Trophoblast cell (in vitro differentiated cells and primary cell): ENCODE results near the gene UVSSA.

Experiments used
- DNase-seq, 2 donors: peaks; one replicate each; pipeline ENCODE4 v3.0.0-alpha.2; 2016
- H2AFZ ChIP-seq: 2 replicates; pipeline ENCODE4 v1.6.1; 2013; ENCODE audit warnings: low read length, moderate library complexity, mild to moderate bottlenecking; ENCODE audit not compliant: insufficient read depth, poor library complexity
- H2AK5ac ChIP-seq: 2 replicates; pipeline ENCODE4 v1.6.1; 2013; ENCODE audit warnings: mild to moderate bottlenecking, low read length
- H2BK120ac ChIP-seq: 2 replicates; pipeline ENCODE4 v1.6.1; 2013; ENCODE audit warnings: low read length, mild to moderate bottlenecking, moderate library complexity; ENCODE audit not compliant: insufficient read depth, poor library complexity
- H2BK12ac ChIP-seq: 2 replicates; pipeline ENCODE4 v1.6.1; 2013; ENCODE audit warnings: mild to moderate bottlenecking, low read length, moderate library complexity
- H2BK5ac ChIP-seq: 2 replicates; pipeline ENCODE4 v1.6.1; 2013; ENCODE audit warnings: low read length, low read depth, moderate library complexity, mild to moderate bottlenecking; ENCODE audit not compliant: poor library complexity
- H3K14ac ChIP-seq: 2 replicates; pipeline ENCODE4 v1.6.1; 2013; ENCODE audit warnings: mild to moderate bottlenecking, low read length
- H3K18ac ChIP-seq: 2 replicates; pipeline ENCODE4 v1.6.1; 2013; ENCODE audit warnings: mild to moderate bottlenecking, low read length
- H3K23ac ChIP-seq: 2 replicates; pipeline ENCODE4 v1.6.1; 2013; ENCODE audit warnings: low read length
- H3K27ac ChIP-seq: 2 replicates; pipeline ENCODE4 v1.5.1; 2013; ENCODE audit warnings: low read depth, mild to moderate bottlenecking, inconsistent platforms, low read length, moderate library complexity
- H3K27me3 ChIP-seq: 2 replicates; pipeline ENCODE4 v1.6.1; 2013; ENCODE audit warnings: inconsistent platforms, mild to moderate bottlenecking, low read length, moderate library complexity; ENCODE audit not compliant: insufficient read depth
- H3K36me3 ChIP-seq, 2 experiments: 1 replicate in 1 of 2; 2 replicates in 1 of 2; pipeline ENCODE4 v1.6.1; 2013; ENCODE audit warnings: low read length in 2 of 2, mild to moderate bottlenecking in 2 of 2, moderate library complexity in 1 of 2; ENCODE audit not compliant: insufficient read depth in 2 of 2, control insufficient read depth in 1 of 2
- H3K4ac ChIP-seq: 2 replicates; pipeline ENCODE4 v1.6.1; 2013; ENCODE audit warnings: low read depth, mild to moderate bottlenecking, low read length, moderate library complexity
- H3K4me1 ChIP-seq, 2 experiments: 1 replicate in 1 of 2; 2 replicates in 1 of 2; pipeline ENCODE4 v1.6.1; 2013; ENCODE audit warnings: low read length in 2 of 2, mild to moderate bottlenecking in 2 of 2, moderate library complexity in 1 of 2; ENCODE audit not compliant: insufficient read depth in 2 of 2, control insufficient read depth in 1 of 2
- H3K4me2 ChIP-seq: 2 replicates; pipeline ENCODE4 v1.6.1; 2013; ENCODE audit warnings: inconsistent platforms, mild to moderate bottlenecking, low read length, moderate library complexity
- H3K4me3 ChIP-seq: 2 replicates; pipeline ENCODE4 v1.5.1; 2013; ENCODE audit warnings: mild to moderate bottlenecking, low read depth, low read length, inconsistent platforms
- H3K79me1 ChIP-seq: one replicate; pipeline ENCODE4 v1.6.1; 2013; ENCODE audit warnings: low read length
- H3K79me2 ChIP-seq: 2 replicates; pipeline ENCODE4 v1.6.1; 2013; ENCODE audit warnings: low read length, mild to moderate bottlenecking; ENCODE audit not compliant: control insufficient read depth, insufficient read depth, poor library complexity
- H3K9ac ChIP-seq: 2 replicates; pipeline ENCODE4 v1.6.1; 2013; ENCODE audit warnings: mild to moderate bottlenecking, low read length
- H3K9me3 ChIP-seq: 2 replicates; pipeline ENCODE4 v1.6.1; 2013; ENCODE audit warnings: low read depth, mild to moderate bottlenecking, control low read depth, inconsistent platforms, low read length; ENCODE audit not compliant: insufficient read depth
- H4K12ac ChIP-seq: 2 replicates; pipeline ENCODE4 v1.6.1; 2013; ENCODE audit warnings: low read depth, mild to moderate bottlenecking, low read length, moderate library complexity
- H4K8ac ChIP-seq: 2 replicates; pipeline ENCODE4 v1.6.1; 2013; ENCODE audit warnings: low read depth, mild to moderate bottlenecking, low read length, moderate library complexity
- H4K91ac ChIP-seq: one replicate; pipeline ENCODE4 v1.6.1; 2013; ENCODE audit warnings: low read depth, mild to moderate bottlenecking, low read length, moderate library complexity
- WGBS: extraction: QIAGEN DNeasy Blood & Tissue Kit; methylation state at CpG from one replicate; pipeline ENCODE4 v1.1.7; 2013; ENCODE audit warnings: missing lambda C conversion rate; ENCODE audit not compliant: insufficient read length, insufficient coverage; ENCODE audit errors: extremely low coverage; 5-methylcytosine and 5-hydroxymethylcytosine counted together

Gene UVSSA

GRCh38 chr4:1408418-1408817 is 61.4 kb downstream of the UVSSA start:
- Histone ChIP-seq H2BK120ac (no peak overlapping the region), H2AFZ (no peak overlapping the region), H2BK5ac (no peak overlapping the region), H3K4me2 (no peak overlapping the region), H3K18ac (no peak overlapping the region), H4K8ac (no peak overlapping the region), H3K79me2 (no peaks in the 10 kb centered on the region), H3K4ac (no peak overlapping the region), H3K9me3 (peaks cover 38% of the 10 kb centered on the region), H4K91ac (no peak overlapping the region), H3K14ac (no peak overlapping the region), H3K27ac (no peak overlapping the region), H3K4me1 (no peaks in the 10 kb centered on the region), H2AK5ac (no peak overlapping the region), H4K12ac (no peak overlapping the region), H3K79me1 (no peaks in the 10 kb centered on the region), H3K23ac (no peak overlapping the region), H3K9ac (no peak overlapping the region), H2BK12ac (no peak overlapping the region), H3K4me3 (no peak overlapping the region), H3K27me3 (peaks cover 69% of the 10 kb centered on the region), H3K36me3 (no peaks in the 10 kb centered on the region)
- no CpG with 5 or more reads among the region's 22 CpGs for WGBS
- DNase-seq, result no peak

DNA sequence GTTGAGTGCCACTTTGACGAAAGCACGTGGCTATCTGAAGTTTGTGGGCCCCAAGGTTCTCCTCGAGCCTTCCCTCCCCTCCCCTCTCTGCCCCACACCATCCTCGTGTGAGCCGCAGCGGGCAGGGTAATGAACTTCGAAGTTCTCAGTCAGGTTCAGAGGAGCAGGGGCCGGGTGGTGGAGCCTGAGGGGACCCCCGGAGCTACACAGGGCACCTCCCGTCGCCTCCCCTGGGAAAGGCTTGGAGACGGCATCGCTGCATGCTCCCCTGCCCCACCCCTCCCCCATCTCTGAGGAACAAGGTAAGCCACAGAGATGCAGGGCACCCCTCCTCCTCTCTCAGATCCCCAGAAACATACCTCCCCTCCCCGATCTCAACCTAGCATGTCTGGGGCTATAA is 62.1 kb downstream of the UVSSA start:
- Histone ChIP-seq H4K12ac (no peak overlapping the region), H3K4me1 (no peaks in the 10 kb centered on the region), H3K23ac (no peak overlapping the region), H4K91ac (no peak overlapping the region), H3K4me3 (no peak overlapping the region), H3K4ac (no peak overlapping the region), H3K18ac (no peak overlapping the region), H3K27ac (no peak overlapping the region), H3K9me3 (peaks cover 42% of the 10 kb centered on the region), H2BK12ac (no peak overlapping the region), H3K9ac (no peak overlapping the region), H3K14ac (no peak overlapping the region), H3K79me2 (no peaks in the 10 kb centered on the region), H3K79me1 (no peaks in the 10 kb centered on the region), H3K4me2 (no peak overlapping the region), H2BK5ac (no peak overlapping the region), H2AFZ (no peak overlapping the region), H4K8ac (no peak overlapping the region), H2AK5ac (no peak overlapping the region), H2BK120ac (no peak overlapping the region), H3K27me3 (peaks cover 69% of the 10 kb centered on the region), H3K36me3 (no peaks in the 10 kb centered on the region)
- no CpG with 5 or more reads among the region's 14 CpGs for WGBS
- DNase-seq, result no peak

DNA sequence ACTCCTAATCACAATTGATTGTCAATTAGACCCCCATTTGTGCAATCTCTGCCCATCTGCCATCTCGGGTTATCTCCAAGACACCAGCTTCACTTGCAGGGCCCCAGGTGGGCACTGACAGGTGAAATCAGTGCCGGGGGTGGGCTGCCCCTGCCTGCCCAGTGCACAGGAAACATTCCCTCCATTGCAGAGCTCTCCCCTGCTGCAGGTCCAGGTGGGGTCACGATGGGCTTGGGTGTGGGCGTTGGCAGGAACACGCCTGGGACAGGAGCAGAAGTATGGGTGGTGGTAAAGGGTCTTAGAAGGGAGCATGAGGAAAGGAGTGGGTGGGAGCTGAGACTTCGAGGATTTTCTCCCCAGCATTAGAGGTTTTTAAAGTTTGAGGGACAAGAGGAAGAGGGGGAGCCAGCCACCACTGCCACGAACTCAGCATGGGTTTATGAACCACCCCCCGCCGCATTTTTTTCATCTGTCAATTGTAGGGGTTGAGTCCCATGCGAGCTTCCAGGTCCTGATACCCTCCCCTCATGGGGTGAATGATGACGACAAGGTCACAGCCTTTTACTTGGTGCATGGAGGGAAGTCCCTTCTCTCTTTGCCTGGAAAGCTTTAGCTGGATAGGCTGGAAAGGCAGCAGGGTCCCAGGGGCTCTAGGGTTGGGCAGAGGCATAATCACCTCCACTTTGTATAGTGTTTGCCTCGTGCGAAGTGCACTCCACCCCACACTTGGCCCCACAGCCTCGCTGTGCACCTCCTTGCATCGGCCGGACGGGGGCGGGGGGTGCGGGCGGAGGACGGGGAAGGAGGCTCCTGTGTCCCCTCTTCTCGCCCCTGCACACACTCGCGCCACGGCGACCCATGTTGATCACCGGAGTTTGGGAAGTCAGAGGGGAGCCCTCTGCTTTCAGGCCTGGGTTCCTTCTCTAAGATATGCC is 62.8 kb downstream of the UVSSA start:
- Histone ChIP-seq H2BK120ac (no peak overlapping the region), H3K79me2 (no peaks in the 10 kb centered on the region), H3K27me3 (peaks cover 62% of the 10 kb centered on the region), H3K27ac (no peak overlapping the region), H2AK5ac (no peak overlapping the region), H4K8ac (no peak overlapping the region), H3K4me1 (no peaks in the 10 kb centered on the region), H2AFZ (no peak overlapping the region), H3K36me3 (no peaks in the 10 kb centered on the region), H4K12ac (no peak overlapping the region), H3K9ac (no peak overlapping the region), H3K4me2 (no peak overlapping the region), H3K23ac (no peak overlapping the region), H3K4me3 (no peak overlapping the region), H2BK12ac (no peak overlapping the region), H3K18ac (no peak overlapping the region), H3K14ac (no peak overlapping the region), H2BK5ac (no peak overlapping the region), H3K79me1 (no peaks in the 10 kb centered on the region), H3K4ac (no peak overlapping the region), H3K9me3 (peaks cover 38% of the 10 kb centered on the region), H4K91ac (no peak overlapping the region)
- DNase-seq, result no peak
- WGBS, result no CpG with 5 or more reads among the region's 27 CpGs

GRCh38 chr4:1410491-1411325 is 63.7 kb downstream of the UVSSA start:
- no CpG with 5 or more reads among the region's 48 CpGs for WGBS
- no peak overlapping the region for H2BK120ac ChIP-seq
- H3K23ac ChIP-seq, result no peak overlapping the region
- no peak overlapping the region for H3K27ac ChIP-seq
- peak in 1 of 2 donors; percentile 65 for DNase-seq
- no peak overlapping the region for H2BK5ac ChIP-seq
- H3K9me3 ChIP-seq, result peaks cover 33% of the 10 kb centered on the region
- H3K79me1 ChIP-seq, result no peaks in the 10 kb centered on the region
- H3K4me1 ChIP-seq, result no peaks in the 10 kb centered on the region
- no peak overlapping the region for H4K91ac ChIP-seq
- H3K9ac ChIP-seq, result no peak overlapping the region
- no peak overlapping the region for H3K4me3 ChIP-seq
- H4K8ac ChIP-seq, result no peak overlapping the region
- H2AFZ ChIP-seq, result no peak overlapping the region
- no peak overlapping the region for H3K4ac ChIP-seq
- no peaks in the 10 kb centered on the region for H3K36me3 ChIP-seq
- no peak overlapping the region for H3K14ac ChIP-seq
- no peak overlapping the region for H3K4me2 ChIP-seq
- H4K12ac ChIP-seq, result no peak overlapping the region
- H2AK5ac ChIP-seq, result no peak overlapping the region
- H3K27me3 ChIP-seq, result peaks cover 58% of the 10 kb centered on the region
- H3K18ac ChIP-seq, result no peak overlapping the region
- no peaks in the 10 kb centered on the region for H3K79me2 ChIP-seq
- H2BK12ac ChIP-seq, result no peak overlapping the region
